ENCODE results near the gene CYP24A1. TPM values are rescaled to one million over a fixed set of nuclear protein-coding genes. Genes with fewer than 3 reads are reported as not detected.

CYP24A1 gene
- total RNA-seq, 1 donor from 2014 or later = not detected

- peaks cover 4% of the 10 kb centered on the region for H3K9me3 Mint-ChIP-seq (ENCODE audit: unreplicated experiment)
- no peak overlapping the region for H3K4me3 Mint-ChIP-seq (ENCODE audit: unreplicated experiment)
- H3K27me3 Mint-ChIP-seq (ENCODE audit: unreplicated experiment) = peaks cover 22% of the 10 kb centered on the region
- no peak for DNase-seq
- no peaks in the 10 kb centered on the region for H3K36me3 Mint-ChIP-seq (ENCODE audit: unreplicated experiment)
- H3K27ac Mint-ChIP-seq (ENCODE audit: unreplicated experiment) = no peak overlapping the region
- peaks cover 8% of the 10 kb centered on the region for H3K4me1 Mint-ChIP-seq (ENCODE audit: low read depth, unreplicated experiment)
- no peak for TF ChIP-seq CTCF (IDR thresholded peaks at IDR 0.05; ENCODE audit: partially characterized antibody, unreplicated experiment)
Measured at GRCh38 chr20:54170026-54170471, 3.7 kb downstream of the CYP24A1 start.

- peaks cover 15% of the 10 kb centered on the region for H3K27me3 Mint-ChIP-seq (ENCODE audit: unreplicated experiment)
- H3K9me3 Mint-ChIP-seq (ENCODE audit: unreplicated experiment) = peaks cover 4% of the 10 kb centered on the region
- H3K27ac Mint-ChIP-seq (ENCODE audit: unreplicated experiment) = no peak overlapping the region
- H3K4me1 Mint-ChIP-seq (ENCODE audit: low read depth, unreplicated experiment) = peaks cover 2% of the 10 kb centered on the region
- no peaks in the 10 kb centered on the region for H3K36me3 Mint-ChIP-seq (ENCODE audit: unreplicated experiment)
- no peak for TF ChIP-seq CTCF (IDR thresholded peaks at IDR 0.05; ENCODE audit: partially characterized antibody, unreplicated experiment)
- H3K4me3 Mint-ChIP-seq (ENCODE audit: unreplicated experiment) = no peak overlapping the region
- DNase-seq = no peak
Measured at GRCh38 chr20:54168961-54169862, 4.6 kb downstream of the CYP24A1 start.

- Mint-ChIP-seq H3K27me3 (ENCODE audit: unreplicated experiment) (peaks cover 11% of the 10 kb centered on the region), H3K27ac (ENCODE audit: unreplicated experiment) (no peak overlapping the region), H3K4me3 (ENCODE audit: unreplicated experiment) (peak overlapping the region; percentile 42), H3K36me3 (ENCODE audit: unreplicated experiment) (no peaks in the 10 kb centered on the region), H3K9me3 (ENCODE audit: unreplicated experiment) (no peaks in the 10 kb centered on the region), H3K4me1 (ENCODE audit: low read depth, unreplicated experiment) (no peaks in the 10 kb centered on the region)
- DNase-seq = no peak
- no peak for TF ChIP-seq CTCF (IDR thresholded peaks at IDR 0.05; ENCODE audit: partially characterized antibody, unreplicated experiment)
Measured at GRCh38 chr20:54167909-54168872, 5.6 kb downstream of the CYP24A1 start.

DNA sequence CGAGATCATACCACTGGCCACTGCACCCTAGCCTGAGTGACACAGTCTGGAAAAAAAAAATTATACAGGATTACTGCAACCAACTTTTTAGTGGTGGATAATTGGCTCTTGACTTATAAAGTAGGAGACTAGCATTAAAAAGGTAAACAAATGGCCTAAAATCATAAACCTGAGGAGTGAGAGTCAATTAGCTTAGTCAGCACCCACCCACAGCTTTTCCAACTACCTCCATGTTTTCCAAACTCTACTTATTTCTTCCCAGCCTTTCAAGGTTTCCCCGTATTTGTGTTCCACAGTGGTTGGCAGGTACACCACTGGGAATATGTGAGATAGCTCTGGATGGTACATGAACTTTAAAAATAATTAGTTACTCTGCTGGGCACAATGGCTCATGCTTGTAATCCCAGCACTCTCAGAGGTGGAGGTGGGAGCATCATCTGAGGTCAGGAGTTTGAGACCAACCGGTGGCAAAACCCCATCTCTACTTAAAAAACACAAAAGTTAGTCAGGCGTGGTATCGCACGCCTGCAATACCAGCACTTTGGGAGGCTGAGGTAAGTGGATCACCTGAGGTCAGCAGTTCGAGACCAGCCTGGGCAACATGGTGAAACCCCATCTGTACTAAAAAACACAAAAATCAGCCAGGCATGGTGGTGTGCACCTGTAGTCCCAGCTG, 6.7 kb downstream of the CYP24A1 start:
- Mint-ChIP-seq H3K4me1 (ENCODE audit: low read depth, unreplicated experiment) (no peaks in the 10 kb centered on the region), H3K27me3 (ENCODE audit: unreplicated experiment) (peaks cover 6% of the 10 kb centered on the region), H3K27ac (ENCODE audit: unreplicated experiment) (no peak overlapping the region), H3K36me3 (ENCODE audit: unreplicated experiment) (no peaks in the 10 kb centered on the region), H3K9me3 (ENCODE audit: unreplicated experiment) (no peaks in the 10 kb centered on the region), H3K4me3 (ENCODE audit: unreplicated experiment) (no peak overlapping the region)
- TF ChIP-seq CTCF (IDR thresholded peaks at IDR 0.05; ENCODE audit: partially characterized antibody, unreplicated experiment) = no peak
- DNase-seq = no peak

Measured in glutamatergic neuron (in vitro differentiated cells).